Fibroblast of peridontal ligament (primary cell): ENCODE measurements around the gene SMC1B.
"Not testable (repeated sequence)": the region's sequence is repeated elsewhere in the genome, so short reads cannot be mapped to it uniquely, and the experiment has no call there.

ENCODE experiments used
- DNase-seq: peaks from one replicate; pipeline ENCODE4 v3.0.0-alpha.2; 2010; ENCODE audit errors: extremely low read depth

The SMC1B gene

GRCh38 chr22:45442116-45442515, 28.7 kb upstream of the SMC1B start:
- peak; percentile 26 for DNase-seq

- DNase-seq: peak; percentile 72
Measured at GRCh38 chr22:45441138-45441537, 27.7 kb upstream of the SMC1B start.

GRCh38 chr22:45440688-45441087, 27.3 kb upstream of the SMC1B start:
- DNase-seq: not testable (repeated sequence)

- DNase-seq: peak; percentile 25
Measured at GRCh38 chr22:45438336-45438735, 24.9 kb upstream of the SMC1B start.

- DNase-seq: not testable (repeated sequence)
Measured at GRCh38 chr22:45436871-45437517, 23.6 kb upstream of the SMC1B start.

- peak; percentile 94 for DNase-seq
Measured at GRCh38 chr22:45435544-45436139, 22.2 kb upstream of the SMC1B start.

- DNase-seq: no peak
Measured at GRCh38 chr22:45434981-45435380, 21.6 kb upstream of the SMC1B start.

GRCh38 chr22:45430871-45431270, 17.5 kb upstream of the SMC1B start:
- DNase-seq: no peak

GRCh38 chr22:45429981-45430775, 16.8 kb upstream of the SMC1B start:
- no peak for DNase-seq

GRCh38 chr22:45429424-45429823, 16.0 kb upstream of the SMC1B start:
- DNase-seq: no peak

GRCh38 chr22:45428391-45429385, 15.3 kb upstream of the SMC1B start:
- DNase-seq: no peak

GRCh38 chr22:45427114-45427513, 13.7 kb upstream of the SMC1B start:
- DNase-seq: no peak

GRCh38 chr22:45426387-45426786, 13.0 kb upstream of the SMC1B start:
- DNase-seq: no peak

GRCh38 chr22:45425531-45426265, 12.3 kb upstream of the SMC1B start:
- DNase-seq: no peak

- peak; percentile 39 for DNase-seq
Measured at GRCh38 chr22:45425101-45425500, 11.7 kb upstream of the SMC1B start.

- no peak for DNase-seq
Measured at GRCh38 chr22:45424241-45424731, 10.9 kb upstream of the SMC1B start.

GRCh38 chr22:45423524-45423923, 10.1 kb upstream of the SMC1B start:
- no peak for DNase-seq

- DNase-seq: no peak
Measured at GRCh38 chr22:45422237-45422983, 9.0 kb upstream of the SMC1B start.

- DNase-seq: no peak
Measured at GRCh38 chr22:45421349-45422055, 8.1 kb upstream of the SMC1B start.
